Amygdala (tissue), 56 donors: Measurements from ENCODE around the gene TULP4.
"Not testable (repeated sequence)": the region's sequence is repeated elsewhere in the genome, so short reads cannot be mapped to it uniquely, and the experiment has no call there.

Source experiments
- DNase-seq, 56 donors: peaks; one replicate each; lab custom pipeline; 2025; lab: John Stamatoyannopoulos, UW

Gene TULP4

GRCh38 chr6:158545043-158545966 lies 233.0 kb downstream of the TULP4 start:
- peak in 1 of 56 donors; percentile 11 for DNase-seq

- DNase-seq = peak in 1 of 56 donors; percentile 30
Observed at GRCh38 chr6:158548418-158549161, 236.3 kb downstream of the TULP4 start.

GRCh38 chr6:158552055-158552795 lies 240.0 kb downstream of the TULP4 start:
- no peak for DNase-seq

GRCh38 chr6:158552796-158553138 lies 240.5 kb downstream of the TULP4 start:
- DNase-seq = no peak

GRCh38 chr6:158554611-158555361 lies 242.5 kb downstream of the TULP4 start:
- DNase-seq = no peak

- no peak for DNase-seq
Observed at GRCh38 chr6:158556113-158556512, 243.8 kb downstream of the TULP4 start.

GRCh38 chr6:158557110-158557509 lies 244.8 kb downstream of the TULP4 start:
- DNase-seq = not testable (repeated sequence)

- DNase-seq = no peak
Observed at GRCh38 chr6:158557927-158558326, 245.7 kb downstream of the TULP4 start.

GRCh38 chr6:158558415-158559306 lies 246.4 kb downstream of the TULP4 start:
- no peak for DNase-seq

- no peak for DNase-seq
Observed at GRCh38 chr6:158559338-158559894, 247.2 kb downstream of the TULP4 start.

GRCh38 chr6:158559895-158560835 lies 247.9 kb downstream of the TULP4 start, which contains the start of gene TMEM181:
TMEM181 (plus strand) TSS chr6:158560091; CDS start chr6:158560225, 134 bp downstream.
- peak in 52 of 56 donors; percentile 7 to 86 (median 64) for DNase-seq

GRCh38 chr6:158560836-158561320 lies 248.6 kb downstream of the TULP4 start:
- DNase-seq = no peak
